Stimulated activated CD8-positive, alpha-beta memory T cell treated with anti-CD3 and anti-CD28 coated beads, Interleukin-15, amount 100 ng/mL, for 4 hours (primary cell): ENCODE results near the gene OPRM1.

Experiments
- DNase-seq, 2 donors: peaks; one replicate each; pipeline ENCODE4 v3.0.0-alpha.2; 2020; ENCODE audit warnings: low read depth in 2 of 2

The OPRM1 gene

GRCh38 chr6:154080461-154081189 lies 41.6 kb downstream of the OPRM1 start:
- no peak for DNase-seq

- no peak for DNase-seq
These were observed 47.5 kb downstream of the OPRM1 start for GRCh38 chr6:154086510-154086909.

GRCh38 chr6:154092326-154092962 lies 53.4 kb downstream of the OPRM1 start:
- DNase-seq: no peak

- no peak for DNase-seq
These were observed 54.4 kb downstream of the OPRM1 start for GRCh38 chr6:154093231-154094044.

- DNase-seq: no peak
These were observed 56.5 kb downstream of the OPRM1 start for GRCh38 chr6:154095571-154095970.

- no peak for DNase-seq
These were observed 57.3 kb downstream of the OPRM1 start for GRCh38 chr6:154096316-154096715.

- no peak for DNase-seq
These were observed 57.8 kb downstream of the OPRM1 start for GRCh38 chr6:154096834-154097233.

GRCh38 chr6:154099211-154099610 lies 60.2 kb downstream of the OPRM1 start:
- DNase-seq: no peak

- no peak for DNase-seq
These were observed 67.2 kb downstream of the OPRM1 start for GRCh38 chr6:154106251-154106650.

- DNase-seq: no peak
These were observed 72.0 kb downstream of the OPRM1 start for GRCh38 chr6:154111025-154111424.

GRCh38 chr6:154112181-154112809 lies 73.3 kb downstream of the OPRM1 start:
- DNase-seq: no peak

GRCh38 chr6:154113392-154113791 lies 74.4 kb downstream of the OPRM1 start:
- no peak for DNase-seq

- DNase-seq: no peak
These were observed 78.4 kb downstream of the OPRM1 start for GRCh38 chr6:154117485-154117884.

- DNase-seq: no peak
These were observed 83.3 kb downstream of the OPRM1 start for GRCh38 chr6:154122195-154122925.

GRCh38 chr6:154123155-154123956 lies 84.3 kb downstream of the OPRM1 start:
- DNase-seq: no peak

GRCh38 chr6:154125421-154125820 lies 86.4 kb downstream of the OPRM1 start:
- no peak for DNase-seq

- no peak for DNase-seq
These were observed 88.6 kb downstream of the OPRM1 start for GRCh38 chr6:154127657-154128056.

GRCh38 chr6:154134471-154135147 lies 95.6 kb downstream of the OPRM1 start:
- DNase-seq: no peak

- DNase-seq: no peak
These were observed 99.8 kb downstream of the OPRM1 start for GRCh38 chr6:154138793-154139192.

- no peak for DNase-seq
These were observed 100.9 kb downstream of the OPRM1 start for GRCh38 chr6:154139892-154140291.
